Measurements from ENCODE around the gene ISL1.
A peak's percentile ranks its signal among the peaks of the same experiment; 100 is the strongest.

The ISL1 gene

GRCh38 chr5:51383131-51384121, at the start of gene ISL1:
Gene ISL1, plus strand, starts transcription at chr5:51383448. Its CDS starts 224 bp downstream, at chr5:51383672.
- peak within 1 kb of the TSS; percentile 66 for H3K27ac ChIP-seq
- TF ChIP-seq CTCF (IDR thresholded peaks at IDR 0.05) (peak; percentile 28; the same call in 1 of the 2 replicates), ZFX (IDR thresholded peaks at IDR 0.05; ENCODE audit: borderline replicate concordance) (no peak)

- no peak overlapping the region for H3K27ac ChIP-seq
- TF ChIP-seq CTCF (IDR thresholded peaks at IDR 0.05) (no peak), ZFX (IDR thresholded peaks at IDR 0.05; ENCODE audit: borderline replicate concordance) (no peak)
Measured at GRCh38 chr5:51336878-51337277, 46.4 kb upstream of the ISL1 start.

- TF ChIP-seq ZFX (IDR thresholded peaks at IDR 0.05; ENCODE audit: borderline replicate concordance), result no peak
- no peak for TF ChIP-seq CTCF (IDR thresholded peaks at IDR 0.05)
Measured at GRCh38 chr5:51345106-51345505, 38.1 kb upstream of the ISL1 start.

GRCh38 chr5:51347157-51347556, 36.1 kb upstream of the ISL1 start:
- no peak for TF ChIP-seq CTCF (IDR thresholded peaks at IDR 0.05)
- TF ChIP-seq ZFX (IDR thresholded peaks at IDR 0.05; ENCODE audit: borderline replicate concordance), result no peak
- no peak overlapping the region for H3K27ac ChIP-seq

More at GRCh38 chr5:51345106-51345505, 38.1 kb upstream of the ISL1 start:
- H3K27ac ChIP-seq, result no peak overlapping the region

GRCh38 chr5:51347704-51348103, 35.5 kb upstream of the ISL1 start:
- H3K27ac ChIP-seq, result no peak overlapping the region
- peak; percentile 48 for TF ChIP-seq CTCF (IDR thresholded peaks at IDR 0.05)
- TF ChIP-seq ZFX (IDR thresholded peaks at IDR 0.05; ENCODE audit: borderline replicate concordance), result no peak

- no peak overlapping the region for H3K27ac ChIP-seq
- TF ChIP-seq ZFX (IDR thresholded peaks at IDR 0.05; ENCODE audit: borderline replicate concordance) (no peak), CTCF (IDR thresholded peaks at IDR 0.05) (no peak)
Measured at GRCh38 chr5:51371052-51371451, 12.2 kb upstream of the ISL1 start.
